H1 (cell line): ENCODE results near the gene CHN2. TPM values are rescaled to one million over a fixed set of nuclear protein-coding genes. Genes with fewer than 3 reads are reported as not detected.

Source experiments
- CTCF ChIA-PET: fragments of 300-600 bp; sonication (Branson Sonifier 250); formaldehyde crosslinking; loops from one replicate; lab custom pipeline; 2021; ENCODE audit not compliant: partially characterized antibody; lab: Charles Lee
- POLR2A ChIA-PET: fragments of 300-600 bp; sonication (Branson Sonifier 250); formaldehyde crosslinking; loops from one replicate; lab custom pipeline; 2021; ENCODE audit warnings: inconsistent platforms; ENCODE audit not compliant: partially characterized antibody; lab: Charles Lee
- DNase-seq, 2 experiments: peaks; one replicate each; pipeline versions ENCODE4 v3.0.0 to v3.0.0-alpha.2; 2010 to 2022; ENCODE audit warnings: low spot score in 2 of 2, low read depth in 1 of 2, mixed read lengths in 1 of 2
- FAIRE-seq: peaks from 2 replicates; lab custom pipeline; 2011; peaks lifted over from hg19 to GRCh38; lab: Jason Lieb, UNC
- H2AFZ ChIP-seq: 2 replicates; pipeline ENCODE4 v1.8.1; 2012; ENCODE audit warnings: low read length, inconsistent platforms
- H2AK5ac ChIP-seq: 2 replicates; pipeline ENCODE4 v1.6.1; 2013; ENCODE audit warnings: low read depth, low read length
- H2BK120ac ChIP-seq: replicated peaks from 2 replicates; pipeline ENCODE3; 2013; ENCODE audit warnings: low read depth, low read length, inconsistent platforms
- H2BK12ac ChIP-seq: 2 replicates; pipeline ENCODE4 v1.6.1; 2013; ENCODE audit warnings: low read depth, low read length
- H2BK15ac ChIP-seq: 2 replicates; pipeline ENCODE4 v1.6.1; 2013; ENCODE audit warnings: low read length
- H2BK20ac ChIP-seq: 2 replicates; pipeline ENCODE4 v1.6.1; 2013; ENCODE audit warnings: low read length
- H2BK5ac ChIP-seq: 2 replicates; pipeline ENCODE4 v1.6.1; 2013; ENCODE audit warnings: low read depth, low read length
- H3K14ac ChIP-seq: 2 replicates; pipeline ENCODE4 v1.6.1; 2013; ENCODE audit warnings: inconsistent platforms; ENCODE audit not compliant: insufficient read length
- H3K18ac ChIP-seq: 2 replicates; pipeline ENCODE4 v1.6.1; 2013; ENCODE audit warnings: low read length; ENCODE audit errors: extremely low read depth
- H3K23ac ChIP-seq: 2 replicates; pipeline ENCODE4 v1.6.1; 2013; ENCODE audit warnings: inconsistent platforms; ENCODE audit not compliant: insufficient read length
- H3K23me2 ChIP-seq: 2 replicates; pipeline ENCODE4 v1.6.1; 2013; ENCODE audit warnings: low read depth, low read length
- H3K27ac ChIP-seq: 2 replicates; pipeline ENCODE4 v1.6.1; 2011; ENCODE audit warnings: low read depth, low read length, inconsistent platforms
- H3K27me3 ChIP-seq, 4 experiments: replicated peaks in 1 of 4; 1 replicate in 1 of 4; 2 replicates in 3 of 4; pipeline versions ENCODE4 v1.6.1 to v1.8.1; 2011 to 2013; ENCODE audit warnings: low read length in 3 of 4, mild to moderate bottlenecking in 3 of 4, inconsistent platforms in 2 of 4, mixed read lengths in 2 of 4, moderate library complexity in 1 of 4; ENCODE audit not compliant: control insufficient read depth in 3 of 4, insufficient read depth in 3 of 4; ENCODE audit errors: extremely low read depth in 1 of 4
- H3K36me3 ChIP-seq, 4 experiments: 2 replicates each; pipeline versions ENCODE4 v1.6.1 to v1.8.1; 2011 to 2013; ENCODE audit warnings: mild to moderate bottlenecking in 4 of 4, low read length in 3 of 4, moderate library complexity in 2 of 4, control low read depth in 1 of 4, inconsistent platforms in 1 of 4; ENCODE audit not compliant: insufficient read depth in 4 of 4, control insufficient read depth in 2 of 4
- H3K4ac ChIP-seq: replicated peaks from 2 replicates; pipeline ENCODE3; 2013; ENCODE audit warnings: low read length, low read depth, mixed read lengths, inconsistent platforms; ENCODE audit not compliant: insufficient read length
- H3K4me1 ChIP-seq, 4 experiments: replicated peaks in 1 of 4; 1 replicate in 1 of 4; 2 replicates in 3 of 4; pipeline versions ENCODE4 v1.6.1 to v1.8.1; 2011 to 2013; ENCODE audit warnings: low read length in 3 of 4, inconsistent platforms in 2 of 4, mixed read lengths in 1 of 4; ENCODE audit not compliant: insufficient read depth in 4 of 4, control insufficient read depth in 3 of 4
- H3K4me2 ChIP-seq, 2 experiments: 2 replicates each; pipeline versions ENCODE4 v1.6.1 to v1.8.1; 2011 to 2013; ENCODE audit warnings: low read depth in 2 of 2, low read length in 2 of 2, control low read depth in 1 of 2, inconsistent platforms in 1 of 2, mild to moderate bottlenecking in 1 of 2; ENCODE audit not compliant: insufficient read depth in 1 of 2
- H3K4me3 ChIP-seq, 4 experiments: fragments of 200-600, 300-600 bp in 1 of 4; sonication (generic), shearing (Covaris generic), sonication (Bioruptor Twin) in 1 of 4; 2 replicates each; pipeline versions ENCODE4 v1.5.1 to v1.8.1; 2011 to 2016; ENCODE audit warnings: low read length in 4 of 4, low read depth in 3 of 4, control low read depth in 2 of 4, inconsistent platforms in 2 of 4, mild to moderate bottlenecking in 2 of 4, mixed read lengths in 1 of 4, moderate library complexity in 1 of 4; ENCODE audit not compliant: insufficient read depth in 2 of 4; ENCODE audit errors: extremely low read depth in 1 of 4
- H3K56ac ChIP-seq: replicated peaks from 2 replicates; pipeline ENCODE3; 2013; ENCODE audit warnings: low read depth, mild to moderate bottlenecking, mixed read lengths, low read length, inconsistent platforms; ENCODE audit not compliant: insufficient read length
- H3K79me1 ChIP-seq: 2 replicates; pipeline ENCODE4 v1.6.1; 2013; ENCODE audit warnings: low read depth, low read length, control low read depth
- H3K79me2 ChIP-seq, 2 experiments: 2 replicates each; pipeline versions ENCODE4 v1.6.1 to v1.8.1; 2012 to 2013; ENCODE audit warnings: low read length in 2 of 2, mild to moderate bottlenecking in 2 of 2, inconsistent platforms in 1 of 2; ENCODE audit not compliant: insufficient read depth in 2 of 2, control insufficient read depth in 1 of 2
- H3K9ac ChIP-seq, 4 experiments: replicated peaks in 1 of 4; 1 replicate in 1 of 4; 2 replicates in 3 of 4; pipeline versions ENCODE4 v1.6.1 to v1.8.1; 2011 to 2013; ENCODE audit warnings: low read depth in 3 of 4, low read length in 3 of 4, control low read depth in 2 of 4, mild to moderate bottlenecking in 2 of 4, moderate library complexity in 2 of 4, inconsistent platforms in 1 of 4; ENCODE audit errors: extremely low read depth in 1 of 4
- H3K9me3 ChIP-seq, 2 experiments: 2 replicates each; pipeline versions ENCODE4 v1.6.1 to v1.8.1; 2012 to 2013; ENCODE audit warnings: mild to moderate bottlenecking in 2 of 2, moderate library complexity in 2 of 2, control low read depth in 1 of 2, inconsistent platforms in 1 of 2, low read depth in 1 of 2, low read length in 1 of 2, mixed read lengths in 1 of 2; ENCODE audit not compliant: insufficient read depth in 2 of 2
- H4K20me1 ChIP-seq, 2 experiments: replicated peaks in 1 of 2; 2 replicates each; pipeline versions ENCODE3 to v1.8.1; 2011 to 2013; ENCODE audit warnings: inconsistent platforms in 2 of 2, low read length in 2 of 2, mild to moderate bottlenecking in 1 of 2; ENCODE audit not compliant: insufficient read depth in 2 of 2, control insufficient read depth in 1 of 2
- H4K5ac ChIP-seq: 2 replicates; pipeline ENCODE4 v1.6.1; 2013; ENCODE audit warnings: low read length, low read depth, mixed read lengths, inconsistent platforms; ENCODE audit not compliant: insufficient read length
- H4K8ac ChIP-seq: 2 replicates; pipeline ENCODE4 v1.8.0; 2013; ENCODE audit warnings: mild to moderate bottlenecking, moderate library complexity, low read length, inconsistent platforms; ENCODE audit not compliant: insufficient read depth; ENCODE audit errors: extremely low read depth
- H4K91ac ChIP-seq: replicated peaks from 2 replicates; pipeline ENCODE3; 2013; ENCODE audit warnings: low read length, mixed read lengths, inconsistent platforms; ENCODE audit not compliant: insufficient read length
- CBX8 ChIP-seq: fragments of 300-800, 300-1000 bp; sonication (generic); IDR thresholded peaks from 2 replicates; pipeline ENCODE4 v1.7.1; 2016; ENCODE audit warnings: low read depth, low read length, borderline replicate concordance
- EZH2 ChIP-seq: fragments of 200-600 bp; sonication (generic); IDR thresholded peaks from 2 replicates; pipeline ENCODE4 v1.7.1; 2012; ENCODE audit warnings: low read depth, mild to moderate bottlenecking, moderate library complexity, low read length, inconsistent platforms; ENCODE audit not compliant: severe bottlenecking
- GTF2F1 ChIP-seq: IDR thresholded peaks from 2 replicates; pipeline ENCODE4 v1.6.1; 2012; ENCODE audit warnings: low read depth, low read length, improper control_type of control experiment, borderline replicate concordance
- JUND ChIP-seq: IDR thresholded peaks from 2 replicates; pipeline ENCODE4 v1.6.1; 2011; ENCODE audit warnings: mild to moderate bottlenecking, improper control_type of control experiment, low read length
- SIRT6 ChIP-seq: IDR thresholded peaks from one replicate; pipeline ENCODE4 v1.7.1; 2012; ENCODE audit warnings: low read length, inconsistent platforms
- SP4 ChIP-seq: IDR thresholded peaks from 2 replicates; pipeline ENCODE4 v1.6.1; 2012; ENCODE audit warnings: low read length, inconsistent platforms
- WGBS, 2 experiments: shearing (Covaris generic) in 1 of 2; methylation state at CpG; one replicate each; pipeline versions ENCODE4 v1.1.6 to v1.1.7; 2013 to 2015; ENCODE audit warnings: low lambda C conversion rate in 2 of 2, mixed read lengths in 2 of 2, inconsistent platforms in 1 of 2, low coverage in 1 of 2, missing lambda C conversion rate in 1 of 2; ENCODE audit not compliant: insufficient replicate concordance in 2 of 2, insufficient coverage in 1 of 2, insufficient read length in 1 of 2; ENCODE audit errors: extremely low coverage in 1 of 2, missing lambda C conversion rate in 1 of 2; 5-methylcytosine and 5-hydroxymethylcytosine counted together
- polyA plus RNA-seq, 7 experiments: library from polyadenylated mRNA; depleted of rRNA in 3 of 7; stranded (reverse) in 5 of 7; unstranded in 2 of 7; fragments of >200 nt in 5 of 7; fragments of 200-250 nt in 2 of 7; gene quantifications; 1 replicate in 5 of 7; 2 replicates in 1 of 7; 4 replicates in 1 of 7; pipeline versions ENCODE4 v1.2.1 to v1.2.3, GENCODE V29; 2011 to 2013; ENCODE audit warnings: missing spikeins in 2 of 7, mixed read lengths in 2 of 7
- total RNA-seq: library from RNA; stranded (reverse); fragmentation: NEBNext Ultra II Directional; extraction: Animal tissue kit (Norgen Biotek cat#: 25700); gene quantifications from 2 replicates; pipeline ENCODE4 v1.2.1, GENCODE V29; 2021

CHN2 gene
- total and polyA plus RNA-seq, 2 of the 8 experiments (the other 6 are each of a cell fraction or from before 2014, with no cell fraction given), result 2.9 to 4.8 TPM

GRCh38 chr7:29396563-29396962, 202.0 kb downstream of the CHN2 start:
- POLR2A ChIA-PET, result interaction anchor here (0.6 kb wide), 1 partner anchor 43 kb away, joined by 3 read pairs; no protein-coding TSS in a partner anchor
- no peak for DNase-seq
- Histone ChIP-seq H4K20me1 (no peaks in the 10 kb centered on the region), H3K4me2 (no peak overlapping the region), H3K4ac (no peak overlapping the region), H3K9ac (no peak overlapping the region), H4K91ac (no peak overlapping the region), H2AFZ (no peak overlapping the region), H3K36me3 (no peaks in the 10 kb centered on the region), H3K4me3 (no peak overlapping the region), H4K8ac (no peak overlapping the region), H3K9me3 (no peaks in the 10 kb centered on the region), H2BK5ac (no peak overlapping the region), H2BK12ac (no peak overlapping the region), H3K23me2 (no peaks in the 10 kb centered on the region), H3K79me1 (no peaks in the 10 kb centered on the region), H3K79me2 (no peaks in the 10 kb centered on the region), H3K14ac (no peak overlapping the region), H3K18ac (no peak overlapping the region), H3K56ac (no peak overlapping the region), H2BK20ac (no peak overlapping the region), H2AK5ac (no peak overlapping the region), H2BK15ac (no peak overlapping the region), H4K5ac (no peak overlapping the region), H2BK120ac (no peak overlapping the region), H3K4me1 (no peaks in the 10 kb centered on the region; a peak in 1 of 7 replicates), H3K27ac (no peak overlapping the region), H3K23ac (no peak overlapping the region), H3K27me3 (no peaks in the 10 kb centered on the region)
- no peak for TF ChIP-seq CBX8
- no peak for TF ChIP-seq JUND
- no peak for TF ChIP-seq GTF2F1
- TF ChIP-seq EZH2, result no peak
- no peak for TF ChIP-seq SIRT6
- TF ChIP-seq SP4, result no peak
- CTCF ChIA-PET, result interaction anchor here (0.6 to 1.7 kb wide), 6 partner anchors 10 to 475 kb away, joined by 3 to 9 read pairs (median 4); no protein-coding TSS in a partner anchor
- FAIRE-seq, result no peak
- WGBS, 2 experiments, result 95% methylated on average over 5 of the region's 7 CpGs; no CpG with 5 or more reads in 1 of the 2 experiments
